Nucleus accumbens (tissue), 56 donors: ENCODE results near the gene SLC3A2.
A peak's percentile ranks its signal among the peaks of the same experiment; 100 is the strongest.
"Not testable (repeated sequence)": the region's sequence is repeated elsewhere in the genome, so short reads cannot be mapped to it uniquely, and the experiment has no call there.

ENCODE experiments used
- DNase-seq, 56 donors: peaks; one replicate each; lab custom pipeline; 2025; lab: John Stamatoyannopoulos, UW

The SLC3A2 gene

DNA sequence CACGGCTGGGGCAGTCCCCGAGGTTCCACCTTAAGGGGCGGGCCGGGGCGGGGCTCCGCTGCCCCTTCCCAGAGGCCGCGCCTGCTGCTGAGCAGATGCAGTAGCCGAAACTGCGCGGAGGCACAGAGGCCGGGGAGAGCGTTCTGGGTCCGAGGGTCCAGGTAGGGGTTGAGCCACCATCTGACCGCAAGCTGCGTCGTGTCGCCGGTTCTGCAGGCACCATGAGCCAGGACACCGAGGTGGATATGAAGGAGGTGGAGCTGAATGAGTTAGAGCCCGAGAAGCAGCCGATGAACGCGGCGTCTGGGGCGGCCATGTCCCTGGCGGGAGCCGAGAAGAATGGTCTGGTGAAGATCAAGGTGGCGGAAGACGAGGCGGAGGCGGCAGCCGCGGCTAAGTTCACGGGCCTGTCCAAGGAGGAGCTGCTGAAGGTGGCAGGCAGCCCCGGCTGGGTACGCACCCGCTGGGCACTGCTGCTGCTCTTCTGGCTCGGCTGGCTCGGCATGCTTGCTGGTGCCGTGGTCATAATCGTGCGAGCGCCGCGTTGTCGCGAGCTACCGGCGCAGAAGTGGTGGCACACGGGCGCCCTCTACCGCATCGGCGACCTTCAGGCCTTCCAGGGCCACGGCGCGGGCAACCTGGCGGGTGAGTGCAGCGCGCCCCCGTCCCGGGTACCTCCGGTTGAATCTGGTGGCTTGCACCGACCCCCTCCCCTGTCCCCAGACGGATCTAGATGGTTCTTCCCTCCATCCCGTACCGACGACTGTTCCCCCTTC, at the start of gene SLC3A2:
Gene SLC3A2, plus strand, starts transcription at position 94 of the 776 bp plus-strand sequence. Its CDS starts 128 bp downstream, at position 222.
- peak in 55 of 56 donors; percentile 32 to 97 (median 86) for DNase-seq

DNA sequence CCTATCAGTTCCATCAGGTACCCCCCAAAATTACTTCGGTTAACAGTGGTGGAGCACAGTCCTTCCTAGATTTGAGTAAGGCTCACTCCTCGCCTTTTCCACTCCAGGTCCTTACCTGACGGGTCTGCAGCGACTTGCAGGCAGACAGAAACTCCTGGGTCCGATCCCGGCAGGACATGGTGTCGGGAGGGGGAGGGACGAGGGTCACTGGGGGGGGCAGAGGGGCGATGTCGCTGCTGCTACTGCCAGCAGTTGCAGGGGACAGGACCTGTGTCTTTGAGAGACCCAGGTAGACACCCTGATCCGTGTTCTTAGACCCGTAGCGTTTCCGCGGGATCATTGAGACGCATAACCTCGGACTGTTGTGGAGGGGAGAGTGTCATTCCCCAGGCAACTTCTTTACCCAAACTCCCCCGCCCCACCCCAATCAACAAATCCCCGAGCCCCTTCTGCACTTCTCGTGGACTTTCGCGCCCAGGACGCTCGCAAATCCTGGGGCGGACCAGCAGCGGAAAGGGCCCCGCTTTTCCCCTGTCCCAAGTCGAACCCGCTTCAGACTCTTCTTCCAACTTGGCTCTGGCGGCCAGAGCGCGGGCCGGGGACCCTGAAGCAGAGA, 49.7 kb upstream of the SLC3A2 start:
- DNase-seq: peak in 3 of 56 donors; percentile 15 to 27 (median 23)

- DNase-seq: peak; percentile 94 to 100 (median 99)
Observed at GRCh38 chr11:62831520-62832335, 49.0 kb upstream of the SLC3A2 start, which contains the start of gene STX5. TSS of gene STX5 (minus strand) at chr11:62832051. CDS start at chr11:62831243, 808 bp downstream.

DNA sequence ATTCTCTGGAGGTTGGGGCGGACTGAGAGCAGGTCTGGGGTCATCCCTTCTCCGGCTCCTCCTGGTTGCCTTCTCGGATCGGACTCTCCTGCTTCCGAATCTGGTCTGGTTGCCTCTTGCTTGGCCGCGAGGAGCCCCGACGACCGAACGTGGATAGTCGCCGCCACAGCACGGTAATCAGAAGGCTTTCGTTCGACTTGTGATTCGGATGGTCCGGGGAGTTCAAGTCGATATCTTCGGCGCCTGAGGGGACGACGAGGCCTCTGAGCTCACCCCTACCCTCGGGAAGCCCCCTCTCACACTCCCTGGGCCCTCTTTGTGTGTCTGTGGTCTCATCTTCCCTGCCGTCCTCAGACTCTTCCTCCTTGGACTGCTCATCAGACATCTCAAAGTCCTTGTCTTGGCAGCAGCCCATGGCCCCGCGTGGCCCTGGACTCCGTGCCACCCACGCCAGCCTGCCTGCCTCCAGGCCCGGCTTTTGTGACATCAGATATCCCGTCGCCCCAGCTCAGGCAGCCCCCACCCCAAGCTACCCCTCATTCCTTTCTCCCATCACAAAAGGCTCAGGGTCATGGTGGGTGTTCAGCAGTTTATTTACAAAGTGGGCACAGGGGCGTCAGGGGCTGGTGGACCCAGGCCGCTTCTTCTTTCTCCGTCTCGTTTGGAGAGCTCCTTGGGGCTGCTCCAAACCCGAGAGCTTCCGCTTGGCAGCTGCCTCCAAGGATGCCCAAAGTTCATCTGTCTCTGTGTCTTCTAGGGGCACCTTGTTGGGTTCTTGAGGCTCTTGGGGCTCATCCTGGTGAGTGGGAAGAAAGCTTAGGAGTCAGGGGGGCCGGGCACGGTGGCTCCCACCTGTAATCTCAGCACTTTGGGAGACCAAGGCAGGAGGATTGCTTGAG, 48.1 kb upstream of the SLC3A2 start, which contains the start of gene TEX54:
Gene TEX54, minus strand, starts transcription at position 506 of the 899 bp plus-strand sequence.
- peak in 9 of 56 donors; percentile 15 to 47 (median 38) for DNase-seq

DNA sequence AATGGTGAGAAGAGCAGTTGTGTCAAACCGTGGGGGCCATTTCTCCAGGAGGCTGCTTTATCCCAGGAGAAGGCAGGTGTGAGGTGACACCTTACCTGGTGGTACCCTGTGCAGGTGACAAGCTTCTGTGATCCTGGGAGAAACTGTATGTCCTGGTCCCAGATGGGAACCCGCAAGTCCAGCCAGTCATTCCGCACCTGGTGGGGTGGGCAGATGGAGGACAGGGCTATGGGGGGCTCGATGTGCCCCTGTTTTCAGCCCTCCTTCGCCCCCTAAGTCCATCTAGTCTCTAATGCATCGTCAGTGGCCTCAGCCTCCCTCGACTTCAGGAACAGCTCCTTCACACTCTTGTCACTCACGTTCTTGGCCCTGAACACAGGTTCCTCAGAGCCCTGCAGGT, 45.4 kb upstream of the SLC3A2 start:
- no peak for DNase-seq

- peak in 55 of 56 donors; percentile 69 to 98 (median 89) for DNase-seq
Observed at GRCh38 chr11:62839050-62839945, 41.4 kb upstream of the SLC3A2 start, which contains the start of gene WDR74. TSS of gene WDR74 (minus strand) at chr11:62839590. CDS start at chr11:62839570, 20 bp downstream.

- DNase-seq: peak in 45 of 56 donors; percentile 5 to 77 (median 33)
Observed at GRCh38 chr11:62840721-62841360, 39.9 kb upstream of the SLC3A2 start.

GRCh38 chr11:62841361-62842170, 39.1 kb upstream of the SLC3A2 start:
- DNase-seq: peak; percentile 38 to 93 (median 81)

- DNase-seq: peak in 19 of 56 donors; percentile 16 to 54 (median 42)
Observed at GRCh38 chr11:62842171-62842741, 38.4 kb upstream of the SLC3A2 start.

DNA sequence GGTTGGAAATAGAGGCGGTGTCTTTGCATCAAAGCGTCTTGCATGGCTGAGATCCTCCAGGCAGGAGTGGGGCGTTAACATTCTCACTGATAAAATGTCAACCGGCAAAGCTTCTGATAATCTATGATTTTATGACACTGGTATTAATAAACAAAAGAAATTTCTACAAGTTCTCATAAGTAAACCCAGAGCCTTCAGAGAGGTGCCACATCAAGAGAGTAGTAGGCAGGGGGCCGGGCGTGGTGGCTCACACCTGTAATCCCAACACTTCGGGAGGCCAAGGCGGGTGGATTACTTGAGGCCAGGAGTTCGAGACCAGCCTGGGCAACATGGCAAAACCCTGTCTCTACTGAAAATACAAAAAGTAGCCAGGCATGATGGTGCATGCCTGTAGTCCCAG, 37.8 kb upstream of the SLC3A2 start:
- DNase-seq: not testable (repeated sequence)

DNA sequence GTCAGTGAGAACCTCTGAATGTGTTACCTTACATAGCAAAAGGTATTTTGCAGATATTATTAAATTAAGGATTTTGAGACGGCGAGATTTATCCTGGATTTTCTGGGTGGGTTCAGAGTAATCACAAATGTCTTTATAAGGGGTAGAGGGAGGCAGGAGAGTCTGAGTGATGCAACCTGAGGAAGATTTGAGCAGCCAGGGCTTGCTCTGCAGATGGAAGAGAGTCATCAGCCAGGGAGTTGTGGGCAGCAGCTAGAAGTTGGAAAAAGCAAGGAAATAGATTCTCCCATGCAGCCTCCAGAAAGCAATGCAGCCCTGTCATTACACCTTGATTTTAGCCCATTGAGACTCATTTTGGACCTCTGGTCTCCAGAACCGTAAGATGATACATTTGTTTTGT, 37.2 kb upstream of the SLC3A2 start:
- DNase-seq: no peak

DNA sequence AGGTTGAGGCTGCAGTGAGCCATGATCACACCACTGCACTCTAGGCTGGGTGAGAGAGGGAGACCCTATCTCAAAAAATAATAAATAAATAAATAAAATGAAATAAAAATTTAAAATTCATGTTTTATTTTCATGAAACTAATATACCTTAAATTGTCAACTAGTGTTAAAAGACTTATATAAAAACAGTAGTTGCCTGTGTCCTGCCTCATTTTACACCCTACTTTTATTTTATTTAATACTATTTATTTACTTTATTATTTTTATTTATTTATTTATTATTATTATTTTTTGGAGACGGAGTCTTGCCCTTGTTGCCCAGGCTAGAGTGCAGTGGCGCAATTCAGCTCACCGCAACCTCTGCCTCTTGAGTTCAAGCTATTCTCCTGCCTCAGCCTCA, 36.5 kb upstream of the SLC3A2 start:
- DNase-seq: no peak

DNA sequence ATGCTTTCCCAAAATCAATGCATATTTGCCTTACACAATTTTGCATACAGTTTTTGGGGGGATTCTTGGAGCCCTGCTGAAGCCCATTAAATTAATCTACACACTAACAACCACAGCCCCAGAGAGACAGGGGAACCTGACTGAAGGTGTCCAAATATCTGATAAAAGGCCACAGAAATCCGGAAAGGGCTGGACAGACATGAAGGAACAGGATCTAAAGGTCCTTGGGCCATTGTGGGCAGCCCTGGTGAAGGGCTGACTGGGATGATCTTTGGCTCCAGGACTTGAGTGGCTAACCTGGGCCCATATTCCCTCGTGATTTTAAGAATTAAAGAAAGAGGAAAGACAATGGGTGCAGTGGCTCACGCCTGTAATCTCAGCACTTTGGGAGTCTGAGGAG, 34.5 kb upstream of the SLC3A2 start:
- DNase-seq: no peak

GRCh38 chr11:62847767-62848314, 32.9 kb upstream of the SLC3A2 start:
- DNase-seq: no peak

GRCh38 chr11:62850911-62851806, 29.5 kb upstream of the SLC3A2 start:
- DNase-seq: no peak
